ENCODE data around the gene PTH2R. TPM values are rescaled to one million over a fixed set of nuclear protein-coding genes. Genes with fewer than 3 reads are reported as not detected.

Gene PTH2R
- total and polyA plus RNA-seq, 4 donors, result 0.01 to 1.5 (median 0.08) TPM; not detected in 1

- H3K9me3 ChIP-seq (ENCODE audit: control insufficient read depth in 4 of 4, low read length in 3 of 4), result peaks cover 0 to 2% (median 0%) of the 10 kb centered on the region in 4 donors
- no peaks in the 10 kb centered on the region for H3K27me3 ChIP-seq (ENCODE audit: control insufficient read depth in 4 of 4, insufficient read depth in 4 of 4, low read length in 3 of 4)
- H3K36me3 ChIP-seq (ENCODE audit: control insufficient read depth in 4 of 4, insufficient read depth in 3 of 4, low read depth in 1 of 4, low read length in 3 of 4), result no peaks in the 10 kb centered on the region
- peak overlapping the region; percentile 74 to 82 for H3K27ac ChIP-seq (ENCODE audit: low read depth in 1 of 2, low read length in 2 of 2)
- H3K4me3 ChIP-seq (ENCODE audit: low read depth in 1 of 3, low read length in 3 of 3), result no peak overlapping the region
- DNase-seq (ENCODE audit: low spot score), result no peak
- H3K9ac ChIP-seq (ENCODE audit: low read depth in 1 of 2, low read length in 2 of 2), result no peak overlapping the region
- TF ChIP-seq YY1 (IDR thresholded peaks at IDR 0.05), result peak; percentile 50
- TF ChIP-seq HNF4G (IDR thresholded peaks at IDR 0.05), result no peak
- TF ChIP-seq RXRA (IDR thresholded peaks at IDR 0.05), result peak; percentile 85 to 91
- peak; percentile 61 for TF ChIP-seq REST (IDR thresholded peaks at IDR 0.05)
- peak; percentile 83 for TF ChIP-seq ZBTB33 (IDR thresholded peaks at IDR 0.05)
- no peak for TF ChIP-seq CTCF (IDR thresholded peaks at IDR 0.05; ENCODE audit: low read depth, low read length, missing input control)
- peak; percentile 47 to 78 for TF ChIP-seq JUND (IDR thresholded peaks at IDR 0.05)
- TF ChIP-seq EGR1 (IDR thresholded peaks at IDR 0.05; ENCODE audit: low read depth in 2 of 2), result peak in 1 of 2 donors; percentile 61
- peak; percentile 81 for TF ChIP-seq SP1 (IDR thresholded peaks at IDR 0.05)
- peak; percentile 86 to 88 for TF ChIP-seq HNF4A (conservative IDR thresholded peaks at IDR 0.05)
- TF ChIP-seq ATF3 (IDR thresholded peaks at IDR 0.05), result peak; percentile 55
- peak; percentile 90 for TF ChIP-seq FOXA2 (IDR thresholded peaks at IDR 0.05)
- TF ChIP-seq RAD21 (IDR thresholded peaks at IDR 0.05), result peak; percentile 29 to 41
- peak in 1 of 2 donors; percentile 45 for TF ChIP-seq GABPA (IDR thresholded peaks at IDR 0.05 in 1 of 2, conservative IDR thresholded peaks at IDR 0.05 in 1 of 2)
- peak; percentile 16 for TF ChIP-seq NR2F2 (IDR thresholded peaks at IDR 0.05)
- peak; percentile 52 for TF ChIP-seq MAX (IDR thresholded peaks at IDR 0.05)
- no peak for TF ChIP-seq TAF1 (conservative IDR thresholded peaks at IDR 0.05)
- TF ChIP-seq FOXA1 (IDR thresholded peaks at IDR 0.05), result peak; percentile 42
- WGBS, result 57% methylated on average over 2 of the region's 2 CpGs
- H3K4me1 ChIP-seq (ENCODE audit: control insufficient read depth in 4 of 4, insufficient read depth in 4 of 4, low read length in 3 of 4), result peaks cover 2 to 16% (median 10%) of the 10 kb centered on the region in 4 donors
Observed at GRCh38 chr2:208369091-208369490, 37.5 kb upstream of the PTH2R start.
